ENCODE measurements around the gene GPATCH1. TPM values are rescaled to one million over a fixed set of nuclear protein-coding genes. Genes with fewer than 3 reads are reported as not detected.
"Not testable (repeated sequence)": the region's sequence is repeated elsewhere in the genome, so short reads cannot be mapped to it uniquely, and the experiment has no call there.

Gene GPATCH1
- total and polyA plus RNA-seq, 12 donors, result 4.6 to 11.6 (median 6.8) TPM

- Histone ChIP-seq H3K4me1 (replicated peaks in 1 of 2) (peaks cover 0 to 5% of the 10 kb centered on the region in 2 donors), H3K4me3 (no peak overlapping the region), H3K36me3 (replicated peaks in 1 of 2) (peaks cover 0 to 35% of the 10 kb centered on the region in 2 donors), H3K27me3 (no peaks in the 10 kb centered on the region), H3K27ac (no peak overlapping the region), H3K9me3 (replicated peaks in 1 of 3) (no peaks in the 10 kb centered on the region)
- intact Hi-C loops (cut with DNase I), result no loop called here
- 35 to 56% (median 41%) methylated on average over 8 to 12 of the region's 12 CpGs for WGBS, 4 donors
- TF ChIP-seq, protein P1, sequence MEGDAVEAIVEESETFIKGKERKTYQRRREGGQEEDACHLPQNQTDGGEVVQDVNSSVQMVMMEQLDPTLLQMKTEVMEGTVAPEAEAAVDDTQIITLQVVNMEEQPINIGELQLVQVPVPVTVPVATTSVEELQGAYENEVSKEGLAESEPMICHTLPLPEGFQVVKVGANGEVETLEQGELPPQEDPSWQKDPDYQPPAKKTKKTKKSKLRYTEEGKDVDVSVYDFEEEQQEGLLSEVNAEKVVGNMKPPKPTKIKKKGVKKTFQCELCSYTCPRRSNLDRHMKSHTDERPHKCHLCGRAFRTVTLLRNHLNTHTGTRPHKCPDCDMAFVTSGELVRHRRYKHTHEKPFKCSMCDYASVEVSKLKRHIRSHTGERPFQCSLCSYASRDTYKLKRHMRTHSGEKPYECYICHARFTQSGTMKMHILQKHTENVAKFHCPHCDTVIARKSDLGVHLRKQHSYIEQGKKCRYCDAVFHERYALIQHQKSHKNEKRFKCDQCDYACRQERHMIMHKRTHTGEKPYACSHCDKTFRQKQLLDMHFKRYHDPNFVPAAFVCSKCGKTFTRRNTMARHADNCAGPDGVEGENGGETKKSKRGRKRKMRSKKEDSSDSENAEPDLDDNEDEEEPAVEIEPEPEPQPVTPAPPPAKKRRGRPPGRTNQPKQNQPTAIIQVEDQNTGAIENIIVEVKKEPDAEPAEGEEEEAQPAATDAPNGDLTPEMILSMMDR (IDR thresholded peaks at IDR 0.05), result peak; percentile 61 to 80 (median 74)
- TF ChIP-seq POLR2A (IDR thresholded peaks at IDR 0.05), result no peak
- peak; percentile 37 to 72 (median 49) for DNase-seq
Observed at GRCh38 chr19:33125929-33126388, 45.0 kb downstream of the GPATCH1 start.

- H3K27ac ChIP-seq; H3K4me3 ChIP-seq; intact Hi-C loops (cut with DNase I); H3K27me3 ChIP-seq; H3K4me1 ChIP-seq (replicated peaks in 1 of 2); H3K9me3 ChIP-seq (replicated peaks in 1 of 3); DNase-seq: not testable (repeated sequence)
- H3K36me3 ChIP-seq (replicated peaks in 1 of 2), result peaks cover 0 to 34% of the 10 kb centered on the region in 2 donors
- 92 to 96% (median 93%) methylated on average over 8 of the region's 8 CpGs for WGBS, 4 donors
Observed at GRCh38 chr19:33126712-33127111, 45.7 kb downstream of the GPATCH1 start.

GRCh38 chr19:33129901-33130300 lies 48.9 kb downstream of the GPATCH1 start:
- DNase-seq, result no peak
- Histone ChIP-seq H3K4me3 (no peak overlapping the region), H3K4me1 (replicated peaks in 1 of 2) (peaks cover 0 to 11% of the 10 kb centered on the region in 2 donors), H3K27ac (no peak overlapping the region), H3K9me3 (replicated peaks in 1 of 3) (no peaks in the 10 kb centered on the region), H3K36me3 (replicated peaks in 1 of 2) (peaks cover 0 to 26% of the 10 kb centered on the region in 2 donors), H3K27me3 (no peaks in the 10 kb centered on the region)
- intact Hi-C loops (cut with DNase I), result no loop called here
- no peak for TF ChIP-seq POLR2A (IDR thresholded peaks at IDR 0.05)
- TF ChIP-seq, protein P1 (IDR thresholded peaks at IDR 0.05), result no peak
- WGBS, 4 donors, result 71 to 87% (median 73%) methylated on average over 6 of the region's 6 CpGs

DNA sequence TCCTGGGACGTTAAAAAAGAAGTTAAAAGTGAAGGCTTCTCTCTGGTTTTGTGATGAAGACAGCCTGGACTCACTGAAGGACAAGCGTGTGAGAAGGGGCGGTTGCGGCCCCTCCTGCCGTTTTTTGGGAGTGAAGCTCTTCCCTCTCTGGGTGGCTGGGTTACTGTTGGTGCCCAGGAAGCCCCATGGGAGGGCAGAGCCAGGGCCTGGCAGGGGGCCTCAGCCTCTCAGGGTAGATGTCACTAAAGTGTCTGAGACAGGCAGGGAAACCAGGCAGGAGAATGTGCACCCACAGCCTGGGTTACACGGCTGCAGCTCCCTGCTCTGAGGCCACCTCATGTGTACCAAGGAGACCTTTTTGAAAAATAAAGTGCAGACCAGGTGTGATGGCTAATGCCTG lies 49.5 kb downstream of the GPATCH1 start:
- no peak for DNase-seq
- no peaks in the 10 kb centered on the region for H3K27me3 ChIP-seq
- H3K4me3 ChIP-seq, result no peak overlapping the region
- H3K27ac ChIP-seq, result peak overlapping the region in 1 of 5 donors; percentile 49
- H3K36me3 ChIP-seq (replicated peaks in 1 of 2), result peaks cover 0 to 20% of the 10 kb centered on the region in 2 donors
- H3K9me3 ChIP-seq (replicated peaks in 1 of 3), result no peaks in the 10 kb centered on the region
- peaks cover 0 to 11% of the 10 kb centered on the region in 2 donors for H3K4me1 ChIP-seq (replicated peaks in 1 of 2)
- 61 to 64% (median 64%) methylated on average over 5 to 6 of the region's 6 CpGs for WGBS, 4 donors
- intact Hi-C loops (cut with DNase I), result no loop called here
- TF ChIP-seq, protein P1 (IDR thresholded peaks at IDR 0.05), result no peak
- no peak for TF ChIP-seq POLR2A (IDR thresholded peaks at IDR 0.05)

GRCh38 chr19:33132021-33132420 lies 51.0 kb downstream of the GPATCH1 start, which contains the start of gene WDR88:
TSS of gene WDR88 (plus strand) at chr19:33132114. CDS start at chr19:33132170, 56 bp downstream.
- 84 to 90% (median 89%) methylated on average over 32 to 43 of the region's 43 CpGs for WGBS, 4 donors
- H3K4me1 ChIP-seq (replicated peaks in 1 of 2), result peaks cover 0 to 11% of the 10 kb centered on the region in 2 donors
- H3K4me3 ChIP-seq, result no peak within 1 kb of the TSS
- no peaks in the 10 kb centered on the region for H3K9me3 ChIP-seq (replicated peaks in 1 of 3)
- H3K27me3 ChIP-seq, result no peaks in the 10 kb centered on the region
- no peak for DNase-seq
- no peak for TF ChIP-seq POLR2A (IDR thresholded peaks at IDR 0.05)
- TF ChIP-seq, protein P1 (IDR thresholded peaks at IDR 0.05), result no peak
- H3K36me3 ChIP-seq (replicated peaks in 1 of 2), result peaks cover 0 to 14% of the 10 kb centered on the region in 2 donors
- H3K27ac ChIP-seq, result no peak within 1 kb of the TSS
- intact Hi-C loops (cut with DNase I), result no loop called here
